Stimulated activated CD4-positive, alpha-beta T cell treated with anti-CD3 and anti-CD28 coated beads, Interleukin-12 subunit alpha, Interleukin-12 subunit beta, amount 100 ng/mL, for 48 hours (primary cell): ENCODE results near the gene WDR33.

ENCODE experiments used
- DNase-seq, 3 donors: peaks; one replicate each; pipeline ENCODE4 v3.0.0-alpha.2; 2020; ENCODE audit warnings: low read depth in 2 of 3, low spot score in 1 of 3

The WDR33 gene

DNA sequence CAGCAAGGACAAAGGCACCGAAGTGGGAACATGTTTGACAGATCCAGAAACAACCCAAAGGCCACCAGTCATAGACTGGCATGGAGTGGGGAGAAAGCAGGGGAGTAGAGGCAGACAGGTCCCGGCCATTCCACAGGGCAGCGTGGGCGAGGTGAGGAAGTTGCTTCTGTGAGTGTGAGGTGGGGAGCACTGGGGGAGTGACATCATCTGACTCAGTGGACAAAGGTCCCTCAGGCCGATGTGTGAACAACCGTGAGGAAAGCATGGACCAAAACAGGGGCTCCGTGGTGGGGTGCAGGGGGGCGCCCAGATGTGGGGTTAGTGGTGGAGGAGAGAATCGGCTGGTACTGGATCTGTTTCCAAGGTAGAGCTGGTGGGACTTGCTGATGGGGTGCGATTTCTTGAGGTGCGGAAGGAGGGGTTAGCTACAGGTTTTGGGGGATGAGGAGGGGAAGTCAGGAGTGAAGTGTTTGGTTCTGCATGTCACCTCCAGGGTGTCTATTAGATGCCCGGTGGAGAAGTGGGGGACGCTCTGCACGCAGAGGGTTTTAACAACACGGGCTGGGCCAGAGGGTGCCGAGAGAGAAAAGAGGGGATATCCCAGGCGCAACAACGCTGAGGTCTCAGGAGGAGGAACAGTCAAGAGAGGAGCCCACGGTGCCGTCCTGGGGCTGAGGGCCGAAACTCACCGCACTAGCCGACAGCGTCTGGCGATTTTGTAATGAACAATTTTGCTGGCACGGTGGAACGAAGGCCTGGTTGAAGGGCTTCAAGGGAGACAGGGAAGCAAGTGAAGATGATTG is 112.2 kb downstream of the WDR33 start:
- no peak for DNase-seq

DNA sequence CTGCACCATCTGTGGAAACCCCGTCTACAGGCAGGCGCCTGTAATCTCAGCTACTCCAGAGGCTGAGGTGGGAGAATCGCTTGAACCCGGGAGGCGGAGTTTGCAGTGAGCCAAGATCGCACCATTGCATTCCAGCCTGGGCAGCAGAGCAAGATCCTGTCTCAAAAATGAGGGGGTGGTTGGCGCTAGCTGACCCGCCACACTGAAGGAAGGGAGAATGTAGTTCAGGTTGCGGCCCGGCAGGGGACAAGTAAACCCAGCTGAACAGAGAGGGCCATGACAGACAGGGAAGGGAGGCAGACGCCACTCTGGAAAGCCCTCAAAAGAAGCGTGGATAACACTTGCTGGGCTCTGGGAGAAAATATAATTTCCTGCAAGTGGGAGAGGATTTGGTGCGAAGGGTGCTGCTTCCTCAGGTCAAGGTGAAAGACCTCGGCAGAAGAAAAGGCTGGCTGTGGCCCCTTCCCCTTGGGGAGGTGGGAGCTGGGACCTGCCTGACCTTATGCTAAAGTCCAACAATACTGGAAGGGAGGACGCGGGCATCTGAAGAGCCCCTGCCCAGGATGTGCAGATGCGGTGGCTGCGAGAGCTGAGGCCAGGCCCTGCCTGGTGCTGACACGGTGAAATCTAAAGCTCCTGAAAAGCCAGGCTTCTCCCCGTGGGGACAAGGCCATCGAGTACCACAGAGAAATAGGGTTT is 113.3 kb downstream of the WDR33 start:
- DNase-seq: no peak

DNA sequence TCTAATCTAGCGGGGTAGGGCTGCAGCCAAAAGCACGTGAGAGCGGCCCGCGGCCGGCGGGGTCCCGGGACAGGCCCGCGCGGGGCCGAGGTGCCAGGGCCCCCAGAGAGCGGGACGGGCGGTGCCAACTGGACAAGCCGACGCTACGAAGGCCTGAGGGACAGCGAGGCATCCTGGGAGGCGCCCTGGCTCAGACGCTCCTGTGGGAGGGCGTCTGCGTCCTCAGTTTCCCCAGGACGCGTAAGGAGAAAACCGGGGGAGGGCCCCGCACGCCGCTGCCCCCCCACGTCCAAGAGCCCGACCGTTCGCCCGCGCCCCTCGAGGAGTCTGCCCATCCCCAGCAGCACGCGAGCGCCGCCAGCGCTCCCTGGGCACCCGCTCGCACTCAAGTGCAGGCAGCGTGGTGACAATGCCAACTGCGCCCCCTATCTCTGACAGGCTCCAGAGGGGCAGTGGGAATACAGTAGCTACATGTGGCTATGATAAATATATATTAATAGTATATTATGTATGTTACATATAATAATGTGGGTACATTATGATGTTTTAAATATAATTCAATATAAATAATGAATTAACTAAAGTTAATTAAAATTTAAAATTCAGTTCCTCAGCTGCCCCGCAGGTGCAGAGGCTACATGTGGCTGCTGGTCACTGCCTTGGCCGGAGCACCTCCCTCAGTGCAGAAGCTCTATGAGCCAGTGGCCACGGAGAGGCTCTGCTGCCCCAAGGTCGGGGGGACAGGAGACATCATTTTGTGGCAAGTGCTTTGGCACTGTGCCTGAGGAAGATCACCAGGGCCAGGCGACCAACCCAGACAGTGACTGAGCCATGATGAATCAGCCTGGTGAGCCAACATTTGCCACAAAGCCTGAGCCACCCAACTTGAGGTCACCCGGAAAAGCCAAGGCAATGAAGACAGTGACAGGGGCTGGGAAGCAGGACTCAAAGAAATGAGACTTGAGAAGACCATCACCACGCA is 115.2 kb downstream of the WDR33 start:
- peak in 1 of 3 donors; percentile 34 for DNase-seq

DNA sequence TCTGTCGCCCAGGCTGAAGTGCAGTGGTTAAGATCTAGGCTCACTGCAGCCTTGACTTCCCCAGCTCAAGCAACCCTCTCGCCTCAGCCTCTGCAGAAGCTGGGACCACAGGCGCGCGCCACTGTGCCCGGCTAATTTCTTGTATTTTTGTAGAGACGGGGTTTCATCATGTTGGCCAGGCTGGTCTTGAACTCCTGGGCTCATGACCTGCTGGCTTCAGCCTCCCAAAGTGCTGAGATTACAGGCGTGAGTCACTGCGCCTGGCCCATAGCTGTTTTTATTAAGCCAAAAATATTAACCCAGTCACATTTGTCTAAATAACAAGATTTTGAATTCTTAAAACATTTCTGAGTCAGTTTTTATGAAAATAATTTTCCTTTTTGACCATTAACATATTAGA is 116.0 kb downstream of the WDR33 start:
- no peak for DNase-seq

DNA sequence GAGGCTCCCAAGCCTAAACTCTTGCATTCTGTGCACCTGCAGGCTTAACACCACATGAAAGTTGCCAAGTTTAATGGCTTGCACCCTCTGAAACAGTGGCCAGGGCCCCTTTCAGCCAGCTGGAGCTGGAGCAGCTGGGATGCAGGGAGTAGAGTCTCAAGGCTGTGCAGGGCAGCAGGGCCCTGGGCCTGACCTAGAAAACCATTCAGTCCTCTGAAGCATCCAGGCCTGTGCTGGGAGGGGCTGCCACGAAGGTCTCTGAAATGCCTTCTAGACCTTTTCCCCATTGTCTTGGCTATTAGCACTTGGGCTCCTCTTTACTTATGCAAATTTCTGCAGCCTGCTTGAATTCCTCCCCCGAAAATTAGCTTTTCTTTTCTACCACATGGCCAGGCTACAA is 120.3 kb downstream of the WDR33 start:
- DNase-seq: no peak

DNA sequence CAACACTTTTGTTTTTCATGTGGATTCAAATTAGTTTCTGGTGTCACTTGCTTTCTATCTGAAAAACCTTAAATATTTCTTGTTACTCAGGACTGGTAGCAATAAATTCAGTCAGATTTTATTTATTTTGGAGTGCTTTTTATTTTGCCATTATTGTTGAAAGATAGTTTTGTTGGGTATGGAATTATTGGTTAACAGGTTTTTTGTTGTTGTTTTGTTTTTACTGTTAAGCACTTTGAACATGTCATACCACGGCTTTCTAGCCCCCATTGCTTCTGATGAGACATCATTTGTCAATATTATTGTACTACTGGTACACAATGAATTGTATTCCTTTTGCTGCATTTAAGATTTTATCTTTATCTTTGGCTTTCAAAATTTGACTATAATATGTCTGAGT is 122.6 kb downstream of the WDR33 start:
- no peak for DNase-seq

DNA sequence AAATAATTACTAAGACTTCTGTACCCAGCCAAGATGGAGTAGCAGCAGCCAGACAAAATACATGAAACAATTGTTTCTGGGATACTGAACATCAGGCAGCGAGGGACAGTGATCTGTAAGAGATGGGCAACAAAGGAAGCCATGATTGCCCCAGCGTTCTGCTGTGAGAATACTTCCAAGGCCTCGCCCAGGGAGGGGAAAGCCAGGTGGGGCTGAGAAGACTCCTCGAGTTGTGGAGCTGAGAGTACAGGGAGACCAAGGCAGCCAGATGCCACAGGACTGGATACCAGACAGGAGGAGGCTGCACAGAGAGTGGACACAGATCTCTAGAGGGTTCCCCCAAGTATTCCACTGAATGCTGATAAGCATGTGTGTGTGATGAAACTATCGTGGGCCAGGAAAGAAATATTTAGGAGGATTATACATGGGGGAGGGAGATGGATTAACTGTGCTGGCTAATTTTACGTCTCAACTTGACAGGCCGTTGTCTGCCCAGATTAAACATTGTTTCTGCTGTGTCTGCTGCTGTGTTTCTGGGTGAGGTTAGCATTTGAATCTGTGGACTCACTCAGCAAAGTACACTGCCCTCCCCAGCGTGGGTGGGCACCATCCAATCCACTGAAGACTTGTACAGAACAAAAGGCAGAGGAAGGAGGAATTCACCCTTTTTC is 125.4 kb downstream of the WDR33 start:
- no peak for DNase-seq

DNA sequence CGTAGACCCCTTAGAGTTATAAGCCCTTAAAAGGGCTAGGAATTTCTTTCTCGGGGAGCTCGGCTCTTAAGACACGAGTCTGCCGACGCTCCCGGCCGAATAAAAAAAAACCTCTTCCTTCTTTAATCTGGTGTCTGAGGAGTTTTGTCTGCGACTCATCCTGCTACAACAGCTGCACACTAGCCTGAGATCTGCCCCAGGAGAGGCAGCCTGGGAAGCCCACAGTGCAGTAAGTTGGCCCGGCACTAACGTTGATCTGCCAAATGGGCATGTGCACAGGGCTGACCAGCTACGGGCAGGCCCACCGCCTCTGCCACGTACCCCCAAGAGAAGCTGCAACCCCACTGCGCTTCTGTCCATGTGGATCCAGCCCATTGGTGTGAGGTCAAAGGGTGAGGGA is 127.2 kb downstream of the WDR33 start:
- DNase-seq: no peak

DNA sequence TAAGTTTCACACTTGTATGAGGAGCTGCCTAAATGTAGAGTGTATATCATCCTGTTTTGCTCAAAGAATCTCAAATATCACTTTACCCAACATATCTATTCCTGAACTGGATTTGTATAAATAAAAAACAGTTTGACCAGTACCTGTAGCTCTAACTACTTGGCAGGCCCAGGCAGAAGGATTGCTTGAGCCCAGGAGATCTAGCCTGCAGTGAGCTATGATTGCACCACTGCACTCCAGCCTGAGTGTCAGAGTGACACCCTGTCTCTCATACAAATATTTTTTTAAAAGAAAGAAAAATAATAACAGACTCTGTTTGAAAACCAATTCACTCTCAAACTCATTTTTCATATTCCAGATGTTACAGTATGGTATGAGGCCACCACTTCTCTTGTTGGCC is 127.9 kb downstream of the WDR33 start:
- no peak for DNase-seq

DNA sequence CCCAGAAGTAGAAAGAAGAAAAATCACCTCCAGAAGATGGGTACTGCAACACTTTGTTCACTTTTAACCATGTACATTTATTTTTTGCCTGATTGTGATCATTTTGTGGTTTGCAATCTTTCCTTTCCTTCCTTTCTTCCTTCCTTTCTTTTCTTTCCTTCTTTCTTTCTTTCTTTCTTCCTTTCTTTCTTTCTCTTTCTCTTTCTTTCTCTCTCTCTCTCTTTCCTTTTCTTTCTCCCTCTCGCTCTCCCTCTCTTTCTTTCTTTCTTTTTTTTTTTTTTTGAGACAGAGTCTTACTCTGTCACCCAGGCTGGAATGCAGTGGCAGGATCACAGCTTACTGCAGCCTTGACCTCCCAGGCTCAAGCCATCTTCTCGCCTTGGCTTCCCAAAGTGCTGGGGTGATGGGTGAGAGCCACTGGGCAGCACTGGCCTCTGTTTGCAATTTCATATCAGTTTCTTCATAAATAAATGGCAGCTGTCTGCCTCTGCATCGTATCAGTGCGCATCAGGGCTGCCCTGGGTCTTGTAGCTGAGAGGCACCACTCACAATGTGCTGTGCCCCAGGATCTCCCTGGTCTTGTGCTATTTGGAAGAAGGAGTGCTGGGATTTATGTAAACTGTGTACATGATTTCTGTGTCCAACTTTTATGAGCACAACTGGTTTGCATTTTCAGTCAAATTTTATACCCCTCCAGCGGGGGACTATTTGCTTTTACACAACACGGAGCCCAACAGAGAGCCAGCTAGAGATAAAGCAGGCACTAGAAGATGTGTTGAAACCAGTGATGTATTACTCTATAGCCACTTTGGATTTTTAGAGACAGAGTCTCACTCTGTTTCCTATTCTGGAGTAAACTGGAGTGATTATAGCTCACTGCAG is 128.8 kb downstream of the WDR33 start:
- DNase-seq: no peak

DNA sequence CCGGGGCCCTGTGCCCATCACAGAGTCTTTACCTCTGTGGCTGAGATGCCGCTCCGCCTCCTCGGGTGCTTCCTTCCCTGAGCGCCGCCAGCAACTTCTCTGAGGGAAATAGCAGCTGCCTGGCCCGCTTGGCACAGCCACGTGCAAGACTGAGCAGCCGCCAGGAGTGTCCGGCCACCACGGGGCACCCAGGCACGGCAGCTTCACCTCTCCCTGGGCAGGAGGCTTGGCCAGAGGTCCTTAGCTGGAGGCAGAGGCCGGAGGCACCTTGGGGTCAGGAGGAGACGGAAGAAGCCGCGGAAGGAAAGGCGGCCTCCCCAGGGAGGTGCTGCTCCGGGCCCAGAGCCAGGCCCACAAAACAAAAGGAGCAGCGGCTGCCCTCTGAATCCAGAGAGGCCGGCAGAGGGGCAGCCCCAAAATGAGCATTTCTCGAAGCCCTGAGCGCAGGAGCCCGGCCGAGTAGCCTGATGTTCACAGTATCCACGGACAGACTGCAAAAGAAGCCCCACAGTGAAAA is 129.6 kb downstream of the WDR33 start:
- no peak for DNase-seq

DNA sequence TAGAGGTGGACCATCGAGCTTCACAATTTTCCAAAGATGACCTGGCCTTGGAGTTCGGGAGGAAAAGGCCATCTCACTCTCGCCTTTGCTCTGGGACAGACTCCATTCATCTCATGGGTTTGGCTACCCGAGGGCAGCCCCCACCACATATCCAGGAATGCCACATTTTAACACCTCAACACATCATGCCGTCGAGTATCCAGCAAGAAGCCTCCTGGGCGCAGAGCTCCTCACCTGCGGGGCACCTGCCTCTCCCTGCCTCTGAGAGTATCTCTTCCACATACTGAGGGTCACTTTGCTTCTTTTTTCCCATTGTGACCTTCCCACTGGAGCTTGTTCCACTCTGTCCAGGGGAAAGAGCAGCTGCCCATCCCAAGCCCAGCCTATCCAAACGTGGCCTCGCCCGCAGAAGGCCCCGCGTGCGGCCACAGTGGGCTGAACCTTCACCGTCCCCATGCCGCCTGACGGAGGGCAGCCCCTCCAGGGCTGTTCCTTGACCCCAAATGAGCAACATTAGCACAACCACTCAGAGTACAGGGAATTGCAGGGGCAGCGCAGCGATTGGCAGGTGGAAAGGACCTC is 130.2 kb downstream of the WDR33 start:
- no peak for DNase-seq

DNA sequence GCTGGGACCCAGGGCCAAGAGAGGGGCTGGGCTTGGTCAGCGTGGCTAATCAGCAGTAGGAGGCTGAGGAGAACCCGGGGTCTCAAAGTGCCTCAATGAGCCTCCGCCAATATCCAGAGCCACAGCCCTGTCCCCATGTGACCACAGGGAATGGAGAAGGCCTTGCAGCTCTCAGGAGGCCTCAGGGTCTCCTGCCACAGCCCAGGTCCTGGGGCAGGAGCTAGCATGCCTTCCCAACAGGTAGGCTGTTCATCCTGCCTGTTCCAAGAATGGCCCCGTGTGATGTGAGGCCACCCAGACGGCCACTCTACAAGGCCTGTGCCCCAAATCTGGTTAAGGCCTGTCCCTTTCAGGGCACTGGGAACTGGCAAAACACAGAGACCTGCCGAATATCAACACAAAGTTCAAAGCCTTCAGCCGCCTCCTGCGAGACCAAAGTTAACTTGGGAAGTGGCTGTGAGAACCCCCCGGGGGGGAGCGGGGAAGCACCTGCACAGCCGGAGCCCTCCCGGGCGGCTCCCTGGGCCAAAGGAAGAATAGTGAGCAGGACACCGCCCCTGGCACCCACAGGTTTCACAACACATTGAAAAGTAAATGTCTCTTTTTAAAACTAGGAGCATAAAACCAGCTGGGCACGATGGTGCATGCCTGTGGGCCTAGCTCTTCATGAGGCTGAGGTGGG is 131.2 kb downstream of the WDR33 start:
- no peak for DNase-seq

DNA sequence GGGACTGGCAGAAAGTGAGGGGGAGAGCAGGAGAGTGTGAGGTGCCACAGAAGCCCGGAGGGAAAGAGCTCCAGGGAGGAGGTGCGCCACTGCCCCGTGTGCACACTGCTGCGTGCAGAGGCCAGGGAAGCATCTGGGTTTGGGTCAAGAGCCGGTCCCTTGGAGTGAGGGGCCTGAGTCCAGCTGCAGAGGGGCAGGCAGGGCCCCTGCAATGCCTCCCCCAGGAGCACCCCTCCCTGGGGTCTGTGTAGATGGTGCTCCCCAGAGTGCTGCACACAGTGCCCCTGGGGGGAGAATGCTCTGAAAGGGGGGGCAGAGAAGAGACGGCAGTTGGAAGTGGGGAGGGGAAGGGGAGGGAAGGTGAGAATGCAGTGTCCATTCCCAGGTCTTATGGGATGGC is 132.0 kb downstream of the WDR33 start:
- DNase-seq: no peak

DNA sequence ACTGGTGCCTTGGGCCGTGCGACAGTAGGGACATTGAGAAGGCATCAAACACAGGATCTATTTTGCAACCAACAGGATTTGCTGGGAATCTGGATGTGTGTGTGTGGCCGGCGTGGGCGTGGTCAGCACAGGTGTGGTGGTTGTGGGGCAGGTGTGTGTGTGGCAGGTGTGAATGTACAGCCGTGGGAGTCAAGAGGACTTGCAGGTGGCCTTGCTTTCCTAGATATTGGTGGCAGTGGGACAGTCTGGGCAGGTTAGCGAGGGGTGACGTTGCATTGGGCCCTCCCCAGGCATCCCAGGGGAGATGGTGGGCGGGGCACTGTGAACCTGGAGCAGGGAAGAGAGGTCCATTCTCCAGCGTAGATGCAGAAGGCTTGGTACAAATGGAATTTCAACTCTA is 132.4 kb downstream of the WDR33 start:
- DNase-seq: no peak

DNA sequence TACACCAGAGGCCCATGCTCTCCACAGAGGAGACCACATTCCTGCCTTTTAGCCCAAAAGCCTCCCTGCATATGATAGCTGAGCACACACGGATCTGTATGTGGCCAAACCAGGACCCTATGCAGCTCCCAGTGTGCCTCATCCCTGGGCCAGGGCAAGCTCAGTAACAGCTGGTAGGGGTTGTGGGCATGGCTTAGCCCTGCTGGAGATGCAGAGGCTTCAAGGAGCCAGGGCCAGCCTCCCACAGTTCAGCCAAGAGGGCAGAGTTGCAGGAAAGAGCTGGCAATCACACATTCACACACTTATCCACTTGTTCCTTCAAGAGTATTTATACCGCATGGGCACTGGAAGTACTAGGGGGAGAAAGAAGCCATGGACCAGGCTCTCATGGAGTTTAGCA is 134.1 kb downstream of the WDR33 start:
- no peak for DNase-seq

DNA sequence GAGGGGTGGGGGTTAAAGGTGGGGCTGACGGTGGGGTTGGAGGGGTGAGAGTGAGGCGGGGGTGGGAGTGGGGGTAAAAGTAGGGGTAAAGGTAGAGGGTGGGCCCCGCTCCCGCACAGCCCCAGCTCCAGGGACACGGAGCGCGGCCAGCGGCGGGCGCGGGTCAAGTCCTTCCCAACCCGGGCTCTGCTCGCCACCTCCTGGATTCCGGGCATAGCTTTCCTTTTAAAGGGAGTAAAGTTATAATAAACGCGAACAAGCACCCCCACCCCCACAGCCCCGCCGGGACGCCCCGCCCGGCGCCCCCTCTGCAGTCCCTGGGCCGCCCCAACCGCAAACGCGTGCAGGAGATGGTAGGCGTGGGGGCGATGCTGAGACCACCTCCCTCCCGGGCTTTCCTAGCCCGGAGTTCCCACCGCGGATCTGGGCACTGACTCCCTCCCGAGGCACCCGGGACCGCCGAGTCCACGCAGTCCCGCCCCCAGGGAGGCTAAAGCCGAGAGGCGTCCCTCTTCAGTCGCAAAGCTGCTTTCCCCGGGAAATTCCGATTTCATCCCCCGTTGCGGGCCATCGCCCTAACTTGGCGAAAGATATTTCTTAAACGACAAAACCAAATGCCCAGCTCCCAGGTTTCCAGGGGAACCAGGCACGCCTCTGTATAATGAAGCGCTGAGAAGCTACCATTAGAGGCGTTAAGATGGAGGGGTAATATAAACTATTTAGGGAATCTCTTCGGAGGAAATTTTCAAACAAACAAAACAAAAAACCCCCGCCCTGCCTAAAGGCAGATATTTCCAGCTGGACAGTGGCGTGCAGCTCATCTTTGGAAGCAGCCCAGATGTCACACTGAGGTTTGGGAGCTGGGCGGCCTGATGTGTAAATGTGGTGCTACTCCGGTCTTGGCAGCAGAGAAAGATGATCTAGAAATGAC is 135.4 kb downstream of the WDR33 start, which contains the start of gene LIMS2:
Gene LIMS2 (minus strand): TSS at position 200 of the 931 bp plus-strand sequence. CDS start 506 bp downstream, outside the sequence.
- DNase-seq: no peak
